PFSK-1 (cell line): ENCODE measurements around the gene ASF1A.

ENCODE experiments used
- FOXP2 ChIP-seq: optimal IDR thresholded peaks from 2 replicates; pipeline ENCODE3; 2011; ENCODE audit warnings: borderline replicate concordance, control low read depth, inconsistent platforms; ENCODE audit not compliant: insufficient read depth; ENCODE audit errors: extremely low read length, extremely low read depth
- POLR2AphosphoS5 ChIP-seq: IDR thresholded peaks from 2 replicates; pipeline ENCODE4 v1.6.1; 2012; ENCODE audit warnings: low read depth, mild to moderate bottlenecking, control low read depth, low read length, moderate library complexity
- SIN3A ChIP-seq: IDR thresholded peaks from 2 replicates; pipeline ENCODE4 v1.6.1; 2012; ENCODE audit warnings: mild to moderate bottlenecking, low read length, moderate library complexity, borderline replicate concordance; ENCODE audit not compliant: insufficient read depth
- TAF1 ChIP-seq: IDR thresholded peaks from 2 replicates; pipeline ENCODE4 v1.6.1; 2012; ENCODE audit warnings: low read length, control low read depth, borderline replicate concordance; ENCODE audit not compliant: insufficient read depth
- TF ChIP-seq, protein P1 (sequence below), 2 experiments: IDR thresholded peaks; 2 replicates each; pipeline versions ENCODE4 v1.6.1 to v1.8.0; 2011 to 2012; ENCODE audit warnings: low read depth in 2 of 2, low read length in 2 of 2, control low read depth in 1 of 2, inconsistent platforms in 1 of 2, mild to moderate bottlenecking in 1 of 2, moderate library complexity in 1 of 2; ENCODE audit not compliant: insufficient read depth in 1 of 2

DNA sequence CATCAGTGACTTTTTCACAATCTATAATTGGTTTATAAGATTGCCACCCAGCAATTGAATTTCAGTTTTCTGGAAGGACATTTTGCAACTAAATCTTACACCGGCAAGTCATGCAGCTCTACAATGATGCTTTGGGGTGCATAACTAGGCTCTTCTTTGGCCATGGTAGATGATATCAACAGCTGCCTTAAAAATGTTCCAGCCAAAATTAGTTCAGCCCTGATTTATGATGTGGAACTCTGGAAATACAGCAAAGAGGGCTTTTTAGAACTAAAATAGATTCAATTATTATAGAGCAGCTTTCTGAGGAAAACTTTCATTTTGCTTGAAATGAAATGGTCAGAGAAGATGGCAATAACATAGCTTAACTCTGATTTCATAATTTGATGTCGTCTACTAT, 59.4 kb downstream of the ASF1A start:
- TF ChIP-seq, protein P1, sequence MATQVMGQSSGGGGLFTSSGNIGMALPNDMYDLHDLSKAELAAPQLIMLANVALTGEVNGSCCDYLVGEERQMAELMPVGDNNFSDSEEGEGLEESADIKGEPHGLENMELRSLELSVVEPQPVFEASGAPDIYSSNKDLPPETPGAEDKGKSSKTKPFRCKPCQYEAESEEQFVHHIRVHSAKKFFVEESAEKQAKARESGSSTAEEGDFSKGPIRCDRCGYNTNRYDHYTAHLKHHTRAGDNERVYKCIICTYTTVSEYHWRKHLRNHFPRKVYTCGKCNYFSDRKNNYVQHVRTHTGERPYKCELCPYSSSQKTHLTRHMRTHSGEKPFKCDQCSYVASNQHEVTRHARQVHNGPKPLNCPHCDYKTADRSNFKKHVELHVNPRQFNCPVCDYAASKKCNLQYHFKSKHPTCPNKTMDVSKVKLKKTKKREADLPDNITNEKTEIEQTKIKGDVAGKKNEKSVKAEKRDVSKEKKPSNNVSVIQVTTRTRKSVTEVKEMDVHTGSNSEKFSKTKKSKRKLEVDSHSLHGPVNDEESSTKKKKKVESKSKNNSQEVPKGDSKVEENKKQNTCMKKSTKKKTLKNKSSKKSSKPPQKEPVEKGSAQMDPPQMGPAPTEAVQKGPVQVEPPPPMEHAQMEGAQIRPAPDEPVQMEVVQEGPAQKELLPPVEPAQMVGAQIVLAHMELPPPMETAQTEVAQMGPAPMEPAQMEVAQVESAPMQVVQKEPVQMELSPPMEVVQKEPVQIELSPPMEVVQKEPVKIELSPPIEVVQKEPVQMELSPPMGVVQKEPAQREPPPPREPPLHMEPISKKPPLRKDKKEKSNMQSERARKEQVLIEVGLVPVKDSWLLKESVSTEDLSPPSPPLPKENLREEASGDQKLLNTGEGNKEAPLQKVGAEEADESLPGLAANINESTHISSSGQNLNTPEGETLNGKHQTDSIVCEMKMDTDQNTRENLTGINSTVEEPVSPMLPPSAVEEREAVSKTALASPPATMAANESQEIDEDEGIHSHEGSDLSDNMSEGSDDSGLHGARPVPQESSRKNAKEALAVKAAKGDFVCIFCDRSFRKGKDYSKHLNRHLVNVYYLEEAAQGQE (IDR thresholded peaks at IDR 0.05; ENCODE audit: insufficient read depth in 1 of 2, low read depth in 2 of 2, low read length in 2 of 2): no peak
- TF ChIP-seq POLR2AphosphoS5: no peak
- no peak for TF ChIP-seq TAF1
- TF ChIP-seq FOXP2: no peak
- no peak for TF ChIP-seq SIN3A
